H1 (cell line): Measurements from ENCODE around the gene COL4A2. TPM values are rescaled to one million over a fixed set of nuclear protein-coding genes. Genes with fewer than 3 reads are reported as not detected.

Experiments
- CTCF ChIA-PET: fragments of 300-600 bp; sonication (Branson Sonifier 250); formaldehyde crosslinking; loops from one replicate; lab custom pipeline; 2021; ENCODE audit not compliant: partially characterized antibody; lab: Charles Lee
- POLR2A ChIA-PET: fragments of 300-600 bp; sonication (Branson Sonifier 250); formaldehyde crosslinking; loops from one replicate; lab custom pipeline; 2021; ENCODE audit warnings: inconsistent platforms; ENCODE audit not compliant: partially characterized antibody; lab: Charles Lee
- DNase-seq, 2 experiments: peaks; one replicate each; pipeline versions ENCODE4 v3.0.0 to v3.0.0-alpha.2; 2010 to 2022; ENCODE audit warnings: low spot score in 2 of 2, low read depth in 1 of 2, mixed read lengths in 1 of 2
- FAIRE-seq: peaks from 2 replicates; lab custom pipeline; 2011; peaks lifted over from hg19 to GRCh38; lab: Jason Lieb, UNC
- H2AFZ ChIP-seq: 2 replicates; pipeline ENCODE4 v1.8.1; 2012; ENCODE audit warnings: low read length, inconsistent platforms
- H2AK5ac ChIP-seq: 2 replicates; pipeline ENCODE4 v1.6.1; 2013; ENCODE audit warnings: low read depth, low read length
- H2BK120ac ChIP-seq: replicated peaks from 2 replicates; pipeline ENCODE3; 2013; ENCODE audit warnings: low read depth, low read length, inconsistent platforms
- H2BK12ac ChIP-seq: 2 replicates; pipeline ENCODE4 v1.6.1; 2013; ENCODE audit warnings: low read depth, low read length
- H2BK15ac ChIP-seq: 2 replicates; pipeline ENCODE4 v1.6.1; 2013; ENCODE audit warnings: low read length
- H2BK20ac ChIP-seq: 2 replicates; pipeline ENCODE4 v1.6.1; 2013; ENCODE audit warnings: low read length
- H2BK5ac ChIP-seq: 2 replicates; pipeline ENCODE4 v1.6.1; 2013; ENCODE audit warnings: low read depth, low read length
- H3K14ac ChIP-seq: 2 replicates; pipeline ENCODE4 v1.6.1; 2013; ENCODE audit warnings: inconsistent platforms; ENCODE audit not compliant: insufficient read length
- H3K18ac ChIP-seq: 2 replicates; pipeline ENCODE4 v1.6.1; 2013; ENCODE audit warnings: low read length; ENCODE audit errors: extremely low read depth
- H3K23ac ChIP-seq: 2 replicates; pipeline ENCODE4 v1.6.1; 2013; ENCODE audit warnings: inconsistent platforms; ENCODE audit not compliant: insufficient read length
- H3K23me2 ChIP-seq: 2 replicates; pipeline ENCODE4 v1.6.1; 2013; ENCODE audit warnings: low read depth, low read length
- H3K27ac ChIP-seq: 2 replicates; pipeline ENCODE4 v1.6.1; 2011; ENCODE audit warnings: low read depth, low read length, inconsistent platforms
- H3K27me3 ChIP-seq, 4 experiments: replicated peaks in 1 of 4; 1 replicate in 1 of 4; 2 replicates in 3 of 4; pipeline versions ENCODE4 v1.6.1 to v1.8.1; 2011 to 2013; ENCODE audit warnings: low read length in 3 of 4, mild to moderate bottlenecking in 3 of 4, inconsistent platforms in 2 of 4, mixed read lengths in 2 of 4, moderate library complexity in 1 of 4; ENCODE audit not compliant: control insufficient read depth in 3 of 4, insufficient read depth in 3 of 4; ENCODE audit errors: extremely low read depth in 1 of 4
- H3K36me3 ChIP-seq, 4 experiments: 2 replicates each; pipeline versions ENCODE4 v1.6.1 to v1.8.1; 2011 to 2013; ENCODE audit warnings: mild to moderate bottlenecking in 4 of 4, low read length in 3 of 4, moderate library complexity in 2 of 4, control low read depth in 1 of 4, inconsistent platforms in 1 of 4; ENCODE audit not compliant: insufficient read depth in 4 of 4, control insufficient read depth in 2 of 4
- H3K4ac ChIP-seq: replicated peaks from 2 replicates; pipeline ENCODE3; 2013; ENCODE audit warnings: low read length, low read depth, mixed read lengths, inconsistent platforms; ENCODE audit not compliant: insufficient read length
- H3K4me1 ChIP-seq, 4 experiments: replicated peaks in 1 of 4; 1 replicate in 1 of 4; 2 replicates in 3 of 4; pipeline versions ENCODE4 v1.6.1 to v1.8.1; 2011 to 2013; ENCODE audit warnings: low read length in 3 of 4, inconsistent platforms in 2 of 4, mixed read lengths in 1 of 4; ENCODE audit not compliant: insufficient read depth in 4 of 4, control insufficient read depth in 3 of 4
- H3K4me2 ChIP-seq, 2 experiments: 2 replicates each; pipeline versions ENCODE4 v1.6.1 to v1.8.1; 2011 to 2013; ENCODE audit warnings: low read depth in 2 of 2, low read length in 2 of 2, control low read depth in 1 of 2, inconsistent platforms in 1 of 2, mild to moderate bottlenecking in 1 of 2; ENCODE audit not compliant: insufficient read depth in 1 of 2
- H3K4me3 ChIP-seq, 4 experiments: fragments of 200-600, 300-600 bp in 1 of 4; sonication (generic), shearing (Covaris generic), sonication (Bioruptor Twin) in 1 of 4; 2 replicates each; pipeline versions ENCODE4 v1.5.1 to v1.8.1; 2011 to 2016; ENCODE audit warnings: low read length in 4 of 4, low read depth in 3 of 4, control low read depth in 2 of 4, inconsistent platforms in 2 of 4, mild to moderate bottlenecking in 2 of 4, mixed read lengths in 1 of 4, moderate library complexity in 1 of 4; ENCODE audit not compliant: insufficient read depth in 2 of 4; ENCODE audit errors: extremely low read depth in 1 of 4
- H3K56ac ChIP-seq: replicated peaks from 2 replicates; pipeline ENCODE3; 2013; ENCODE audit warnings: low read depth, mild to moderate bottlenecking, mixed read lengths, low read length, inconsistent platforms; ENCODE audit not compliant: insufficient read length
- H3K79me1 ChIP-seq: 2 replicates; pipeline ENCODE4 v1.6.1; 2013; ENCODE audit warnings: low read depth, low read length, control low read depth
- H3K79me2 ChIP-seq, 2 experiments: 2 replicates each; pipeline versions ENCODE4 v1.6.1 to v1.8.1; 2012 to 2013; ENCODE audit warnings: low read length in 2 of 2, mild to moderate bottlenecking in 2 of 2, inconsistent platforms in 1 of 2; ENCODE audit not compliant: insufficient read depth in 2 of 2, control insufficient read depth in 1 of 2
- H3K9ac ChIP-seq, 4 experiments: replicated peaks in 1 of 4; 1 replicate in 1 of 4; 2 replicates in 3 of 4; pipeline versions ENCODE4 v1.6.1 to v1.8.1; 2011 to 2013; ENCODE audit warnings: low read depth in 3 of 4, low read length in 3 of 4, control low read depth in 2 of 4, mild to moderate bottlenecking in 2 of 4, moderate library complexity in 2 of 4, inconsistent platforms in 1 of 4; ENCODE audit errors: extremely low read depth in 1 of 4
- H3K9me3 ChIP-seq, 2 experiments: 2 replicates each; pipeline versions ENCODE4 v1.6.1 to v1.8.1; 2012 to 2013; ENCODE audit warnings: mild to moderate bottlenecking in 2 of 2, moderate library complexity in 2 of 2, control low read depth in 1 of 2, inconsistent platforms in 1 of 2, low read depth in 1 of 2, low read length in 1 of 2, mixed read lengths in 1 of 2; ENCODE audit not compliant: insufficient read depth in 2 of 2
- H4K20me1 ChIP-seq, 2 experiments: replicated peaks in 1 of 2; 2 replicates each; pipeline versions ENCODE3 to v1.8.1; 2011 to 2013; ENCODE audit warnings: inconsistent platforms in 2 of 2, low read length in 2 of 2, mild to moderate bottlenecking in 1 of 2; ENCODE audit not compliant: insufficient read depth in 2 of 2, control insufficient read depth in 1 of 2
- H4K5ac ChIP-seq: 2 replicates; pipeline ENCODE4 v1.6.1; 2013; ENCODE audit warnings: low read length, low read depth, mixed read lengths, inconsistent platforms; ENCODE audit not compliant: insufficient read length
- H4K8ac ChIP-seq: 2 replicates; pipeline ENCODE4 v1.8.0; 2013; ENCODE audit warnings: mild to moderate bottlenecking, moderate library complexity, low read length, inconsistent platforms; ENCODE audit not compliant: insufficient read depth; ENCODE audit errors: extremely low read depth
- H4K91ac ChIP-seq: replicated peaks from 2 replicates; pipeline ENCODE3; 2013; ENCODE audit warnings: low read length, mixed read lengths, inconsistent platforms; ENCODE audit not compliant: insufficient read length
- BRCA1 ChIP-seq: IDR thresholded peaks from 2 replicates; pipeline ENCODE4 v1.6.1; 2012; ENCODE audit warnings: low read depth, low read length, improper control_type of control experiment
- CBX8 ChIP-seq: fragments of 300-800, 300-1000 bp; sonication (generic); IDR thresholded peaks from 2 replicates; pipeline ENCODE4 v1.7.1; 2016; ENCODE audit warnings: low read depth, low read length, borderline replicate concordance
- EZH2 ChIP-seq: fragments of 200-600 bp; sonication (generic); IDR thresholded peaks from 2 replicates; pipeline ENCODE4 v1.7.1; 2012; ENCODE audit warnings: low read depth, mild to moderate bottlenecking, moderate library complexity, low read length, inconsistent platforms; ENCODE audit not compliant: severe bottlenecking
- NANOG ChIP-seq: IDR thresholded peaks from 2 replicates; pipeline ENCODE4 v1.6.1; 2011; ENCODE audit warnings: low read length, low read depth, mild to moderate bottlenecking, inconsistent platforms; ENCODE audit not compliant: insufficient read depth, poor library complexity, severe bottlenecking
- POU5F1 ChIP-seq: IDR thresholded peaks from 2 replicates; pipeline ENCODE4 v1.6.1; 2011; ENCODE audit warnings: low read depth, mild to moderate bottlenecking, low read length, moderate library complexity
- RFX5 ChIP-seq: IDR thresholded peaks from 2 replicates; pipeline ENCODE4 v1.6.1; 2011; ENCODE audit warnings: low read depth, low read length, improper control_type of control experiment, borderline replicate concordance
- WGBS, 2 experiments: shearing (Covaris generic) in 1 of 2; methylation state at CpG; one replicate each; pipeline versions ENCODE4 v1.1.6 to v1.1.7; 2013 to 2015; ENCODE audit warnings: low lambda C conversion rate in 2 of 2, mixed read lengths in 2 of 2, inconsistent platforms in 1 of 2, low coverage in 1 of 2, missing lambda C conversion rate in 1 of 2; ENCODE audit not compliant: insufficient replicate concordance in 2 of 2, insufficient coverage in 1 of 2, insufficient read length in 1 of 2; ENCODE audit errors: extremely low coverage in 1 of 2, missing lambda C conversion rate in 1 of 2; 5-methylcytosine and 5-hydroxymethylcytosine counted together
- polyA plus RNA-seq, 7 experiments: library from polyadenylated mRNA; depleted of rRNA in 3 of 7; stranded (reverse) in 5 of 7; unstranded in 2 of 7; fragments of >200 nt in 5 of 7; fragments of 200-250 nt in 2 of 7; gene quantifications; 1 replicate in 5 of 7; 2 replicates in 1 of 7; 4 replicates in 1 of 7; pipeline versions ENCODE4 v1.2.1 to v1.2.3, GENCODE V29; 2011 to 2013; ENCODE audit warnings: missing spikeins in 2 of 7, mixed read lengths in 2 of 7
- total RNA-seq: library from RNA; stranded (reverse); fragmentation: NEBNext Ultra II Directional; extraction: Animal tissue kit (Norgen Biotek cat#: 25700); gene quantifications from 2 replicates; pipeline ENCODE4 v1.2.1, GENCODE V29; 2021
- TF ChIP-seq, protein P1 (sequence below): IDR thresholded peaks from 2 replicates; pipeline ENCODE4 v1.6.1; 2011; ENCODE audit warnings: low read depth, mild to moderate bottlenecking, low read length; ENCODE audit not compliant: insufficient read depth
- TF ChIP-seq, protein P2 (sequence below): IDR thresholded peaks from 2 replicates; pipeline ENCODE4 v1.6.1; 2012; ENCODE audit warnings: inconsistent platforms
- TF ChIP-seq, protein P3 (sequence below): IDR thresholded peaks from 2 replicates; pipeline ENCODE4 v1.6.1; 2012; ENCODE audit warnings: low read length, inconsistent platforms

Gene COL4A2
- total and polyA plus RNA-seq, 2 of the 8 experiments (the other 6 are each of a cell fraction or from before 2014, with no cell fraction given): 80.4 to 87.3 TPM

DNA sequence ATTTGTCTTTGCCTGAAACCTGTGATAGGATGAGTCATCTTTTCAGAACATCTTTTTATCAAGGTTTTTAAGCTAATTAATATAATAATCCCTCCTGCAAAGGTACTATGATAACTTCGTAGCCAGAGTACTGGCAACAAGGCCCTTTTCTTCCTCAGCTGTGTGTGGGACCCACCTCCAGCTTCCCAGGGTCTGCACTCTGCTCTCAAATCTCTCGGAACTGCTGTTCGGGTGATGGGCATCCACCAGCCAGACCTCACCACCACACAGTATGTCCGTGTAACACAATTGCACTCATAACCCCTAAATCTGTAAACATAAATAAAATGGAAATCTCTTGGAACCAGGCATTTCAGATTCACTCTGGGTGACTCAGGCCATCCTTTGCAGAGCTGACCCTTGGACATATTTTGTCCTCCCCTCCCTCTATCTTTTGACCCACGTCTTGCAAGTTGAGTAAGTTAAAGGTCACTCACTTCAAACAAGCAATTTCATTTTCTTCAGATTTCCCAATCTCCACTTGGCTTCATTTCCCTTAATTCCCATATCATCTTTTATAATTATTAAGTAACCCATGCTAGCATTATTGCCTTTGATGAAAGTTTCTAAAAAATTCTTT, 29.6 kb upstream of the COL4A2 start:
- H2BK20ac ChIP-seq: no peak overlapping the region
- no peak overlapping the region for H4K8ac ChIP-seq
- peaks cover 0 to 3% (median 2%) of the 10 kb centered on the region in 4 experiments; a peak in 1 of 7 replicates for H3K4me1 ChIP-seq
- H2BK12ac ChIP-seq: no peak overlapping the region
- no peak overlapping the region for H3K27ac ChIP-seq
- peaks cover 1 to 2% of the 10 kb centered on the region in 2 experiments for H4K20me1 ChIP-seq
- H3K23me2 ChIP-seq: no peaks in the 10 kb centered on the region
- no peaks in the 10 kb centered on the region; the same call in 1 of the 2 replicates for H3K79me1 ChIP-seq
- H3K9ac ChIP-seq: no peak overlapping the region
- ChIA-PET CTCF (interaction anchor here (0.6 to 4.7 kb wide), 4 partner anchors 14 to 128 kb away, joined by 3 to 28 read pairs (median 4); no protein-coding TSS in a partner anchor), POLR2A (interaction anchor here (1.2 kb wide), 2 partner anchors 16 to 29 kb away, joined by 3 read pairs; partner anchors contain the start of genes COL4A1 and COL4A2)
- no peak overlapping the region for H3K18ac ChIP-seq
- no peaks in the 10 kb centered on the region for H3K27me3 ChIP-seq
- no peak overlapping the region for H3K23ac ChIP-seq
- no peak overlapping the region for H3K4ac ChIP-seq
- H2BK5ac ChIP-seq: no peak overlapping the region
- no peak overlapping the region for H4K91ac ChIP-seq
- FAIRE-seq (no peak), DNase-seq (no peak)
- no peaks in the 10 kb centered on the region for H3K9me3 ChIP-seq
- H2AK5ac ChIP-seq: no peak overlapping the region
- H2BK120ac ChIP-seq: no peak overlapping the region
- H3K56ac ChIP-seq: no peak overlapping the region
- no peak overlapping the region for H3K4me2 ChIP-seq
- H4K5ac ChIP-seq: no peak overlapping the region
- no peak overlapping the region for H3K4me3 ChIP-seq
- peaks cover 2 to 3% of the 10 kb centered on the region in 2 experiments; a peak in 2 of 4 replicates for H3K79me2 ChIP-seq
- H3K36me3 ChIP-seq: no peaks in the 10 kb centered on the region; a peak in 2 of 8 replicates
- no peak overlapping the region for H2AFZ ChIP-seq
- 78% methylated on average over 5 of the region's 5 CpGs; no CpG with 5 or more reads in 1 of the 2 experiments for WGBS, 2 experiments
- H3K14ac ChIP-seq: no peak overlapping the region
- H2BK15ac ChIP-seq: no peak overlapping the region
- TF ChIP-seq EZH2 (no peak), CBX8 (no peak), BRCA1 (no peak), RFX5 (no peak), POU5F1 (no peak), NANOG (no peak)
- TF ChIP-seq, protein P1, sequence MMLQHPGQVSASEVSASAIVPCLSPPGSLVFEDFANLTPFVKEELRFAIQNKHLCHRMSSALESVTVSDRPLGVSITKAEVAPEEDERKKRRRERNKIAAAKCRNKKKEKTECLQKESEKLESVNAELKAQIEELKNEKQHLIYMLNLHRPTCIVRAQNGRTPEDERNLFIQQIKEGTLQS: no peak
- TF ChIP-seq, protein P2, sequence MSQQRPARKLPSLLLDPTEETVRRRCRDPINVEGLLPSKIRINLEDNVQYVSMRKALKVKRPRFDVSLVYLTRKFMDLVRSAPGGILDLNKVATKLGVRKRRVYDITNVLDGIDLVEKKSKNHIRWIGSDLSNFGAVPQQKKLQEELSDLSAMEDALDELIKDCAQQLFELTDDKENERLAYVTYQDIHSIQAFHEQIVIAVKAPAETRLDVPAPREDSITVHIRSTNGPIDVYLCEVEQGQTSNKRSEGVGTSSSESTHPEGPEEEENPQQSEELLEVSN: no peak
- TF ChIP-seq, protein P3, sequence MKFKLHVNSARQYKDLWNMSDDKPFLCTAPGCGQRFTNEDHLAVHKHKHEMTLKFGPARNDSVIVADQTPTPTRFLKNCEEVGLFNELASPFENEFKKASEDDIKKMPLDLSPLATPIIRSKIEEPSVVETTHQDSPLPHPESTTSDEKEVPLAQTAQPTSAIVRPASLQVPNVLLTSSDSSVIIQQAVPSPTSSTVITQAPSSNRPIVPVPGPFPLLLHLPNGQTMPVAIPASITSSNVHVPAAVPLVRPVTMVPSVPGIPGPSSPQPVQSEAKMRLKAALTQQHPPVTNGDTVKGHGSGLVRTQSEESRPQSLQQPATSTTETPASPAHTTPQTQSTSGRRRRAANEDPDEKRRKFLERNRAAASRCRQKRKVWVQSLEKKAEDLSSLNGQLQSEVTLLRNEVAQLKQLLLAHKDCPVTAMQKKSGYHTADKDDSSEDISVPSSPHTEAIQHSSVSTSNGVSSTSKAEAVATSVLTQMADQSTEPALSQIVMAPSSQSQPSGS: no peak
